Pancreas (tissue), 10 donors: ENCODE data around the gene IDE. TPM values are rescaled to one million over a fixed set of nuclear protein-coding genes. Genes with fewer than 3 reads are reported as not detected.
"Not testable (repeated sequence)": the region's sequence is repeated elsewhere in the genome, so short reads cannot be mapped to it uniquely, and the experiment has no call there.

Experiments
- ATAC-seq, 4 donors: fragments of 200-7000 bp; cut with Tn5 transposase; one replicate each; pipeline versions ENCODE4 v1.8.0 to v1.9.1; 2020; ENCODE audit warnings: mild to moderate bottlenecking in 4 of 4, moderate library complexity in 4 of 4
- DNase-seq, 6 donors: peaks; one replicate each; pipeline ENCODE4 v3.0.0-alpha.2; 2020
- FAIRE-seq: peaks from 2 replicates; lab custom pipeline; 2012; peaks lifted over from hg19 to GRCh38; lab: Jason Lieb, UNC
- H3K27ac ChIP-seq, 4 donors: fragments of 200-600 bp; sonication (generic); 1 replicate in 3 of 4; 2 replicates in 1 of 4; pipeline versions ENCODE4 v1.5.0 to v1.8.0; 2020
- H3K27me3 ChIP-seq, 4 donors: fragments of 200-600 bp; one replicate each; pipeline ENCODE4 v1.8.0; 2021
- H3K36me3 ChIP-seq, 3 donors: fragments of 200-600 bp; sonication (generic) in 1 of 3; one replicate each; pipeline versions ENCODE4 v1.5.0 to v1.8.0; 2020 to 2021
- H3K4me1 ChIP-seq, 3 donors: fragments of 200-600 bp; one replicate each; pipeline ENCODE4 v1.8.0; 2021
- H3K4me3 ChIP-seq, 4 donors: fragments of 200-600 bp; sonication (generic) in 2 of 4; one replicate each; pipeline versions ENCODE4 v1.5.0 to v1.8.0; 2020 to 2021
- H3K9me3 ChIP-seq, 4 donors: fragments of 200-600 bp; one replicate each; pipeline ENCODE4 v1.8.0; 2021
- CTCF ChIP-seq, 4 donors: fragments of 200-600 bp; sonication (generic) in 3 of 4; IDR thresholded peaks; one replicate each; pipeline versions ENCODE4 v1.5.0 to v1.8.0; 2021; ENCODE audit warnings: antibody characterized with exemption in 4 of 4
- WGBS, 2 donors: extraction: QIAGEN DNeasy Blood & Tissue Kit; methylation state at CpG; one replicate each; pipeline ENCODE4 v1.1.7; 2013; 5-methylcytosine and 5-hydroxymethylcytosine counted together
- intact Hi-C, 3 donors: fragments of 100-400 bp; cut with DNase I; formaldehyde crosslinking; loops; one replicate each; pipeline versions ENCODE4 v1.11.1 to v1.14.2; 2022
- polyA plus RNA-seq, 2 donors: library from polyadenylated mRNA; stranded (reverse); fragments of 200-250 nt; gene quantifications; one replicate each; pipeline ENCODE4 v1.2.3, GENCODE V29; 2013
- total RNA-seq, 6 donors: library from RNA; stranded (reverse); fragmentation: NEBNext Ultra II Directional in 4 of 6; extraction: Animal tissue kit (Norgen Biotek cat#: 25700) in 4 of 6; gene quantifications; one replicate each; pipeline versions ENCODE4 v1.2.1 to v1.2.4, GENCODE V29; 2021 to 2023
- donor health status: healthy with polysubstance abuse.
- donor health status: DM: no; HTN: no; CAD: no; lungs with moderate emphysema.
- donor health status: DM: no; HTN: no; CAD: no.
- donor health status: control.
- donor health status: control.
- donor health status: Bipolar disorder and iron deficiency.
- donor health status: DM: yes; HTN: yes; CAD: no.
- donor health status: DM: no; HTN: no; CAD: no.
- donor health status: DM: no; HTN: no; CAD: no.
- donor health status: DM: yes; HTN: yes; CAD: no.

IDE gene
- total and polyA plus RNA-seq, 8 donors: 8.2 to 30.3 (median 20.3) TPM

DNA sequence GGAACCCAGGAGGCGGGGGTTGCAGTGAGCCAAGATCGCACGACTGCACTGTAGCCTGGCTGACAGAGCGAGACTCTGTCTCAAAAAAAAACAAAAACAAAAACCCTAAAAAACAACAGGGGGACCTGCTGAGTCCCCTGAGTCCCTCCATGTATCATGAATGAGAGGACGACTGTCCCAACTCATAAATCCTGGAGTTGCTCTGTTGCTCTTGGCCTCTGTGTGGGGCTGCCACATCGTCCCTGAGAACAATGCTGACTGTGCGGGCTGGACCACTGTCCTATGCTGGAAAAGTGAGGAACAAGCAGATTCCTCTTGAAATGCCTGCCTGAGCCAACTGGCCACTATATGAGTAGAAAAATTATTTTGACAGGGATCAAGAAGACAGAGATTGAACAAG lies 122.5 kb downstream of the IDE start:
- H3K4me1 ChIP-seq: no peaks in the 10 kb centered on the region
- DNase-seq (no peak), ATAC-seq (no peak), FAIRE-seq (no peak)
- no peaks in the 10 kb centered on the region for H3K9me3 ChIP-seq
- no peaks in the 10 kb centered on the region for H3K27me3 ChIP-seq
- intact Hi-C loops: no loop called here
- no peak overlapping the region for H3K27ac ChIP-seq
- TF ChIP-seq CTCF (IDR thresholded peaks at IDR 0.05): no peak
- WGBS, 2 donors: 95 to 96% methylated on average over 7 of the region's 7 CpGs
- no peak overlapping the region for H3K4me3 ChIP-seq
- peaks cover 0 to 31% (median 12%) of the 10 kb centered on the region in 3 donors for H3K36me3 ChIP-seq

GRCh38 chr10:92450896-92451295 lies 123.0 kb downstream of the IDE start:
- no peak for DNase-seq
- WGBS, 2 donors: 92 to 94% methylated on average over 2 of the region's 2 CpGs
- ATAC-seq: no peak
- no peak overlapping the region for H3K4me3 ChIP-seq
- H3K9me3 ChIP-seq: no peaks in the 10 kb centered on the region
- FAIRE-seq: no peak
- H3K27me3 ChIP-seq: no peaks in the 10 kb centered on the region
- peaks cover 0 to 29% (median 12%) of the 10 kb centered on the region in 3 donors for H3K36me3 ChIP-seq
- no peaks in the 10 kb centered on the region for H3K4me1 ChIP-seq
- H3K27ac ChIP-seq: no peak overlapping the region
- intact Hi-C loops: no loop called here
- TF ChIP-seq CTCF (IDR thresholded peaks at IDR 0.05): no peak

DNA sequence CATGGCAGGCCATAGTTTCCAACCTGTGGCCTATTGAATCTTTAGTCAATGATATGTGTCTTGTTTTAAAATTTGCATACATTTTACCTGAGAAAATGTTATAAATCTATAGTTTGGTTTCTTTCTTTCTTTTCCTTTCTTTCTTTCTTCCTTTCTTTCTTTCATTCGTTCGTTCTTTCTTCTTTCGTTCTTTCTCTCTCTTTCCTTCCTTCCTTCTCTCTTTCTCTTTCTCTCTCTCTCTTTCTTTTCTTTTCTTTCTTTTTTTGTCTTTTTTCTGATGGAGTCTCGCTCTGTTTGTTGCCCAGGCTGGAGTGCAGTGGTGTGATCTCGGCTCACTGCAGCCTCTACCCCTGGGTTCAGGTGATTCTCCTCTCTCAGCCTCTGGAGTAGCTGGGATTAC lies 133.3 kb downstream of the IDE start:
- Histone ChIP-seq H3K4me1 (no peaks in the 10 kb centered on the region), H3K27me3 (no peaks in the 10 kb centered on the region), H3K36me3 (no peaks in the 10 kb centered on the region), H3K4me3 (no peak overlapping the region), H3K9me3 (no peaks in the 10 kb centered on the region), H3K27ac (no peak overlapping the region)
- FAIRE-seq (no peak), ATAC-seq (no peak), DNase-seq (no peak)
- intact Hi-C loops: no loop called here
- WGBS, 2 donors: 94 to 95% methylated on average over 5 of the region's 5 CpGs
- no peak for TF ChIP-seq CTCF (IDR thresholded peaks at IDR 0.05)

GRCh38 chr10:92438220-92438619 lies 135.7 kb downstream of the IDE start:
- intact Hi-C loops: loop anchor here in 2 of 3 donors (10.0 kb wide), 2 partner anchors 353 to 363 kb away; no protein-coding TSS in a partner anchor
- WGBS, 2 donors: 93% methylated on average over 6 of the region's 6 CpGs
- no peaks in the 10 kb centered on the region for H3K4me1 ChIP-seq
- H3K36me3 ChIP-seq: no peaks in the 10 kb centered on the region
- H3K4me3 ChIP-seq: no peak overlapping the region
- H3K27me3 ChIP-seq: no peaks in the 10 kb centered on the region
- no peak for FAIRE-seq
- no peaks in the 10 kb centered on the region for H3K9me3 ChIP-seq
- ATAC-seq: no peak
- no peak overlapping the region for H3K27ac ChIP-seq
- TF ChIP-seq CTCF (IDR thresholded peaks at IDR 0.05): no peak
- no peak for DNase-seq

- no peak for TF ChIP-seq CTCF (IDR thresholded peaks at IDR 0.05)
- DNase-seq (no peak), ATAC-seq (no peak), FAIRE-seq (no peak)
- Histone ChIP-seq H3K9me3 (no peaks in the 10 kb centered on the region), H3K36me3 (no peaks in the 10 kb centered on the region), H3K27me3 (no peaks in the 10 kb centered on the region), H3K27ac (no peak overlapping the region), H3K4me1 (no peaks in the 10 kb centered on the region), H3K4me3 (no peak overlapping the region)
- intact Hi-C loops: loop anchor here in 2 of 3 donors (10.0 kb wide), 2 partner anchors 352 to 362 kb away; no protein-coding TSS in a partner anchor
- WGBS, 2 donors: 80% methylated on average over 5 of the region's 5 CpGs
These were observed 137.3 kb downstream of the IDE start for GRCh38 chr10:92436611-92437010.

- not testable (repeated sequence) for H3K36me3 ChIP-seq, H3K4me3 ChIP-seq, ATAC-seq, H3K27ac ChIP-seq, H3K4me1 ChIP-seq, FAIRE-seq, H3K27me3 ChIP-seq, DNase-seq, H3K9me3 ChIP-seq
- WGBS, 2 donors: 83 to 92% methylated on average over 5 of the region's 5 CpGs
- intact Hi-C loops: loop anchor here in 2 of 3 donors (10.0 kb wide), 2 partner anchors 351 to 361 kb away; no protein-coding TSS in a partner anchor
These were observed 137.8 kb downstream of the IDE start for GRCh38 chr10:92436065-92436464.
